Peyer's patch (tissue), 4 donors: Measurements from ENCODE around the gene FLCN.

Source experiments
- POLR2A ChIP-seq, 2 donors: fragments of 450-650 bp; IDR thresholded peaks; one replicate each; pipeline ENCODE4 v1.5.1; 2017; ENCODE audit warnings: antibody characterized with exemption in 2 of 2, mild to moderate bottlenecking in 2 of 2, moderate library complexity in 2 of 2
- TF ChIP-seq, protein P1 (sequence below), 6 experiments: fragments of 450-650 bp in 4 of 6; fragments of 200-600 bp in 2 of 6; sonication (generic) in 1 of 6; IDR thresholded peaks; one replicate each; pipeline ENCODE4 v1.5.1; 2017 to 2019; ENCODE audit warnings: antibody characterized with exemption in 6 of 6, mild to moderate bottlenecking in 3 of 6, moderate library complexity in 1 of 6

DNA sequence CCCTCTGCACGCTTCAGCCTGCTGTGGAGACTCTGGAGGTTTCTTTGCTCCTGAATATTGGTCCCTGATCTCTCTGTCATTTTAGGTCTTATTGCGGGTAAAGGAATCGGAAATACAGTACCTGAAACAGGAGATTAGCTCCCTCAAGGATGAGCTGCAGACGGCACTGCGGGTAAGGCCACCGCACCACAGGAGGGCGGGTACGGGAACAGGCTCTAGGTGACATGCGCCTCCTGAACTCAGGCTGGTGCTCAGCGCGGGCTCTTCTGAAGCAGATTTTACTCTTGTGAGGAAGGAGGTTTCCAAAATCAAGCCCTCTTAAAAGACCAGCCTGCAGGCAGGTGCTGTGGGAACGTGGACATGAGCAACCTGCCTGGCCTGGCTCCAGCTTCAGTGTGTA lies 60.6 kb downstream of the FLCN start:
- TF ChIP-seq, protein P1, sequence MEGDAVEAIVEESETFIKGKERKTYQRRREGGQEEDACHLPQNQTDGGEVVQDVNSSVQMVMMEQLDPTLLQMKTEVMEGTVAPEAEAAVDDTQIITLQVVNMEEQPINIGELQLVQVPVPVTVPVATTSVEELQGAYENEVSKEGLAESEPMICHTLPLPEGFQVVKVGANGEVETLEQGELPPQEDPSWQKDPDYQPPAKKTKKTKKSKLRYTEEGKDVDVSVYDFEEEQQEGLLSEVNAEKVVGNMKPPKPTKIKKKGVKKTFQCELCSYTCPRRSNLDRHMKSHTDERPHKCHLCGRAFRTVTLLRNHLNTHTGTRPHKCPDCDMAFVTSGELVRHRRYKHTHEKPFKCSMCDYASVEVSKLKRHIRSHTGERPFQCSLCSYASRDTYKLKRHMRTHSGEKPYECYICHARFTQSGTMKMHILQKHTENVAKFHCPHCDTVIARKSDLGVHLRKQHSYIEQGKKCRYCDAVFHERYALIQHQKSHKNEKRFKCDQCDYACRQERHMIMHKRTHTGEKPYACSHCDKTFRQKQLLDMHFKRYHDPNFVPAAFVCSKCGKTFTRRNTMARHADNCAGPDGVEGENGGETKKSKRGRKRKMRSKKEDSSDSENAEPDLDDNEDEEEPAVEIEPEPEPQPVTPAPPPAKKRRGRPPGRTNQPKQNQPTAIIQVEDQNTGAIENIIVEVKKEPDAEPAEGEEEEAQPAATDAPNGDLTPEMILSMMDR (IDR thresholded peaks at IDR 0.05) = no peak
- TF ChIP-seq POLR2A (IDR thresholded peaks at IDR 0.05) = no peak
